Activated CD4-positive, alpha-beta T cell treated with anti-CD3 and anti-CD28 coated beads, Interleukin-2, Interleukin-6, amounts not matched to agents 100 ng/mL and 50 ng/mL, durations not matched to agents 16 hours and 8 hours (primary cell): ENCODE measurements around the gene CCDC159.
"Not testable (repeated sequence)": the region's sequence is repeated elsewhere in the genome, so short reads cannot be mapped to it uniquely, and the experiment has no call there.

Source experiments
- DNase-seq: peaks from one replicate; pipeline ENCODE4 v3.0.0-alpha.2; 2020

Gene CCDC159

DNA sequence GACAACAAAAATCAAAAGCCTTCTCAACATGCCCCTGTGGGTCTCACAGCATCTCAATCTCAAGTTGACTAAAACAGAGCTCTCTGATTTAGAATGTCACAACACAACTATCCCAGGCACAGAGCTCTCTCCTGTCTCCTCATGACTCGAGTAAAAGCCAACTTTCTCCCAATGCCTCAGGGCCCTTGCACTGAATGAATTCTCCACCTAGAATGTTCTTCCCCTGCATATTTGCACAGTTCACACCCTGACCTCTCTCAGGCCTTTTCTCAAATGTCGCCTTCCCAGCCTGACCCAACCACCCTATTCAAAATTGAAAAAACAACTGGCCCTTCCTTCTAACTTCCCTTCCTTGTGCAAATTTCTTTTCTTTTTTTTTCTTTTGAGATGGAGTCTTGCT, 24.4 kb downstream of the CCDC159 start:
- DNase-seq, result no peak

- DNase-seq, result no peak
These were observed 27.0 kb downstream of the CCDC159 start for GRCh38 chr19:11373166-11373884.

GRCh38 chr19:11373885-11374432, 27.6 kb downstream of the CCDC159 start:
- no peak for DNase-seq

DNA sequence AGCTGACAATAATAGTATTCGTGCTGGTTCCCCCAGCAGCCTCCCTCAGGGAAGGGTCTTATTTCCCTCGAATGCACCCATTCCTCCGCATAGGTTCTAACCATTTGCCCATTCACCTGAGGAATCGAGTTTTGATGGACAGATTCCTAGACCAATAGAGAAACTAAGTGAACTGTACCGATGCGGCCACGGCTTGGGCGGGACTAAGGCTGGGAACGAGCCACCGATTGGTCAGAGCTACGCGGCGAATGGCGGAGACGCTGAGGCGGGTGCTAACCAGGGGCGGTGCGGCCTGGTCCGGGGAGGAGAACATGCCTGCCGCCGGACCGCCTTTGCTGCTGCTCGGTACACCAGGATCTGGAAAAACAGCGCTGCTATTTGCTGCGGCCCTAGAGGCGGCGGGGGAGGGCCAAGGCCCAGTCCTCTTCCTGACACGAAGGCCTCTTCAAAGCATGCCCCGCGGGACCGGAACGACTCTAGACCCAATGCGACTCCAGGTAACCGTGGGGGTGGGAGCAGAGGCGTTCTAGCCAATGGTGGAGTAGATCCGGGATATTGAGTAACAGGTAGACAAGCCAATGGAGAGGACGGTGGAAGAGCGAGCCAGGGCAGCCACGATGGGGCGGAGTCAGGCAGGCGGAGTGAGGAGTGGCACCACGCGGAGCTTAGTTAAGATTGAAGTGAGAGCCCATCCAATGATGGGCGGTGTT, 28.3 kb downstream of the CCDC159 start, which contains the start of gene SWSAP1:
SWSAP1 (plus strand) TSS at position 234 of the 710 bp plus-strand sequence; CDS start at position 249, 15 bp downstream.
- DNase-seq, result peak; percentile 99

DNA sequence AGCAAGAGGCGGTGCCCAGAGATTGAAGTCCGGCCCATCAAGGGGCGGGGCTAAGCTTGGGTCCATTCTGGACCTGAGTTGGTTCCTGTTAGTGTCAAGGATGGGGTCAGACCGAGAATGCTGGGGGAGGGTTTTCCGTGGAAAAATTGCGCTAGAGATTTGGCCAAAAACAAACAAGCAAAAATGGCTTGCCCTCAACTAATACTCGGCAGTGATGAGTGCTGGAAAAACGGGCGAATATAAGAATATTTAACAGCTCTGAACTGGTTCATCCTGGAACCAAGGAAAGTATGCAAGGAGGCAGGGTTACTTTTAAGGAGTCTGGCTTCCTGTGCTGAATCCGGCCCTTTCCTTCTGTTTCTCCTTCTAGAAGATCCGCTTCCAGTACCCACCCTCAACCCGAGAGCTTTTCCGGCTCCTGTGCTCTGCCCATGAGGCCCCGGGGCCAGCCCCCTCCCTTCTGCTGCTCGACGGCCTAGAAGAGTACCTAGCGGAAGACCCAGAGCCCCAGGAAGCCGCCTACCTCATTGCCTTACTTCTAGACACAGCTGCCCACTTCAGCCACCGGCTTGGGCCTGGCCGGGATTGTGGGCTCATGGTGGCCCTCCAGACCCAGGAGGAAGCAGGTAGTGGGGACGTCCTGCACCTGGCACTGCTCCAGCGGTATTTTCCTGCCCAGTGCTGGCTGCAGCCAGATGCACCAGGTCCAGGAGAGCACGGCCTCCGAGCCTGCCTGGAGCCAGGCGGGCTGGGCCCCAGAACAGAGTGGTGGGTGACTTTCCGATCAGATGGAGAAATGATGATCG, 29.0 kb downstream of the CCDC159 start:
- DNase-seq, result peak; percentile 86

- DNase-seq, result peak; percentile 65
These were observed 30.9 kb downstream of the CCDC159 start for GRCh38 chr19:11377237-11377636.

GRCh38 chr19:11377756-11378155, 31.4 kb downstream of the CCDC159 start:
- DNase-seq, result no peak

GRCh38 chr19:11378319-11379189, 32.2 kb downstream of the CCDC159 start:
- DNase-seq, result peak; percentile 44

DNA sequence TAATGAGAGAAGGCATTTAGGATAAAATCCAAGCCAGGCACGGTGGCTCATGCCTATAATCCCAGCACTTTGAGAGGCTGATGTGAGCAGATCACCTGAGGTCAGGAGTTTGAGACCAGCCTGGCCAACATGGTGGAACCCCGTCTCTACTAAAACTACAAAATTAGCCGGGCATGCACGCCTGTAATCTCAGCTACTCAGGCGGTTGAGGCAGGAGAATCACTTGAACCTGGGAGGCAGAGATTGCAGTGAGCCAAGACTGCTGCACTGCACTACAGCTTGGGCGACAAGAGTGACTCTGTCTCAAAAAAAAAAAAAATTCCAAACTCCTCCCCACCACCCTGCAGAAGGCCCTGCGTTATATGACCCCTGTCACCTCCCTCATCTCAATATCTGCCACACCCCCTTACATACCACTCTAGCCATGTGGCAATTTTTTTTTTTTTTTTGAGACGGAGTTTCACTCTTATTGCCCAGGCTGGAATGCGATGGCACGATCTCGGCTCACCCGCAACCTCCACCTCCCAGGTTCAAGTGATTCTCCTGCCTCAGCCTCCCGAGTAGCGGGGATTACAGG, 33.0 kb downstream of the CCDC159 start:
- not testable (repeated sequence) for DNase-seq

DNA sequence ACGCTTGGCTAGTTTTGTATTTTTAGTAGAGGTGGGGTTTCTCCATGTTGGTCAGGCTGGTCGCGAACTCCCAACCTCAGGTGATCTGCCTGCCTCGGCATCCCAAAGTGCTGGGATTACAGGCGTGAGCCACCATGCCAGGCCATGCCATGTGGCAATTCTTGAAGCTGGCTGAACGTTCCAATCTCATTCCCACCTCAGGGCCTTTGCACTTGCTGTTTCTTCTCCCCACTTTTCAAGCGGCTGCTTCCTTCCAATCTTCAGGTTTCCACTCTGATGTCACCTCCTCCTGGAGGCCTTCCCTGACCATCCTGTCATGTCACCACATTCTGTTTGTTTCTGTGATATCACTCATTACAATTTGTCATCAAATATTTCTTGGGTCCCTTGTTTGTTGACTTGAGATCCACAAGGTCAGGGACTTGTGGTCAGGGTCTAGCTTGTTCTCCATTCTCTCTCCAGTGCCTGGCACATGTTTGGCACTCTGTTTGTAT, 33.6 kb downstream of the CCDC159 start:
- DNase-seq, result no peak

- DNase-seq, result peak; percentile 99
These were observed 34.6 kb downstream of the CCDC159 start for GRCh38 chr19:11380653-11381537.

DNA sequence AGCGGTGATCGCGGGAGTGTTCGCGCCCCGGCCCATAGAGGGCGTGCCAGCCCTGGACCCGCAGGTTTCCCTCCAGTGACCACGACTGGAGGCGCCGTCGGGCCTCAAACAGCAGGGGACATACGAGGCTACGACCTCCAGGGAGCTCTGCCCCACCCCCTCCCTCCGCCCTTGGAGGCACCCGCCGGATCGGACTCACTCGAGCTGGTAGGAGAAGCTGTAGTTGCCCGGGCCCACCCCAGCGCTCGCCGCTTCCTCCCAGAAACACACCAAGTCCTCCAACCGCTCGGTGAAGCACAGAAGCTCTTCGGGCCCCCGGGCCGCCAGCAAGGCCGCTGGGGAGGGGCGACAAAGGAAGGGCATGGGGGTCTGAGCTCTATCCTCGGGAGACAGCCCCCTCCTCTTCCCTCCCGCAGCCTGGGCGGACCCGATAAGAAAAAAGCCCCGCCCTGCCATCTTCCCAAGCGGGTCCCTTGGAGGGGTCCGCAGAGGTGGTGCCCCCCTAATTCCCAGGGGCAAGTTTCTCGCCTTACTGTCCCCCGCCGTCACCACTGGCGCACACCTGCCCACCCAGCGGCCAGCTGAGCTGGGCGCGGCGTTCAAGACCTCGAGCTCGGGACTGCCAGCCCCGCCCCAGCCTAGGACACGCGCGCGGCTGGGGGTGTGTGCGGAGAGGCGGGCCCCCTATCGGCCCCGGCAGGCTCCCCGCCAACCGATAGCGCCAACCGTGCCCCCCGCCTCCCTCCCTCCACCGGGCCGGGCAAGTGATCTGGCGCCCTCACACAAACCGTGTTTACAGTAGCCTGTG, 36.8 kb downstream of the CCDC159 start:
- peak; percentile 67 for DNase-seq

- DNase-seq, result no peak
These were observed 37.4 kb downstream of the CCDC159 start for GRCh38 chr19:11383706-11384048.

- DNase-seq, result no peak
These were observed 38.4 kb downstream of the CCDC159 start for GRCh38 chr19:11384778-11385129.

DNA sequence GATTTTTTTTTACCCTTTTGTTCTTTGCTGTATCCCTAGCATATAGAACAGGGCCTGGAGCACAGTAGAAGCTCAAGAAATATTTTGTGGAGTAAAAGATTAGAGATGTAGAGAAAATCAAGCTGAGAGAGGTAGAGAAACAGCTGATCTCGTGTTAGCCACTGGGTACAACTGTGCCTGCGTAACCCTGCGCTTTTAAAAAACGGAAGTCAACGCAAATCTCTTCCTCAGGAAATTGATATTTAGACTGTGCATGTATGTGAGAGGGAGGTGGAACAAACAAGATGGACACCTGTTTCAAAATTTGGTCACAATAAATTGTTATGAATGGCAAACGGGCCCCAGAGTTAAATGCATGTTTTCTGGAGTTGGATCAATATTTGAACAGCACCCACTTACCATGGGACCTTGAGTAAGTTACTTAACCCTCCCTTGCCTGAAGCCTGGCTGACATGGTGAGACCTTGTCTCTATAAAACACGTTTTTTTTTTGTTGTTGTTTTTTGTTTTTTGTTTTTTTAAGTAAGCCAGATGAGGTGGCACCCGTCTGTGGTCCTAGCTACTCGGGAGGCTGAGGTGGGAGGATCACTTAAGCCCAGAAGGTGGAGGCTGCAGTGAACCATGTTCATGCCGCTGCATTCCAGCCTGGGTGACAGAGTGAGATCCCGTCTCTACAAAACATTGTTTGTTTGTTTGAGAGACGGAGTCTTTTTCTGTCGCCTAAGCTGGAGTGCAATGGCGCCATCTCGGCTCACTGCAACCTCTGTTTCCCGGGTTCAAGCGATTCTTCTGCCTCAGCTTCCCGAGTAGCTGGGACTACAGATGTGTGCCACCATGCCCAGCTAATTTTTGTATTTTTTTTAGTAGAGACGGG, 41.1 kb downstream of the CCDC159 start:
- no peak for DNase-seq

GRCh38 chr19:11390359-11390758, 44.0 kb downstream of the CCDC159 start:
- DNase-seq, result no peak

- no peak for DNase-seq
These were observed 44.8 kb downstream of the CCDC159 start for GRCh38 chr19:11390933-11391680.

DNA sequence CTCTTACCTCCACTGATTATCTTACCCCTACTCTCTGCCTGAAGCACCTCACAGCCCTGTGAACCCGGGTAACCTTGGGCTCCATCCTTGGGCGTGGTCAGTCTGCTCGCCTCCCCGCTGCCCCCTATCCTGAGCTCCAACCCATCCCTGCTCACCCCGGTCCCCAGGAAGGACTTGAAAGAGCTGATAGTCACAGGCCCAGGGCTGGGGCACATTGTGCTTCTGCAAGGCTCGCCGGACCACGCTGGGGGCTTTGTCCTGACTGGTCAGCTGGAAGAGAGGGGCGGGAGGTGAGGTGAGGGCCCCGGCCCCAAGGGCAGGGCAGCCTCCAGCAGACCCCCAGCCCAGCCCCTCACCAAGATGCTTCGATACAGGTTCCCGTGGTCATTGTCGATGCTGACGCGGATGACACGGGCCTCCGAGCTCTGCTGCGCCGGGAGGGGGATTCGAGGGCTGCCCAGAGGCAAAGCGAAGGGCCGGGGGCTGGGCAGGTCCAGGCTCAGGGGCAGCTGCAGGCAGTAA, 50.8 kb downstream of the CCDC159 start:
- no peak for DNase-seq
